Measurements from ENCODE around the gene SCYL1.

DNA sequence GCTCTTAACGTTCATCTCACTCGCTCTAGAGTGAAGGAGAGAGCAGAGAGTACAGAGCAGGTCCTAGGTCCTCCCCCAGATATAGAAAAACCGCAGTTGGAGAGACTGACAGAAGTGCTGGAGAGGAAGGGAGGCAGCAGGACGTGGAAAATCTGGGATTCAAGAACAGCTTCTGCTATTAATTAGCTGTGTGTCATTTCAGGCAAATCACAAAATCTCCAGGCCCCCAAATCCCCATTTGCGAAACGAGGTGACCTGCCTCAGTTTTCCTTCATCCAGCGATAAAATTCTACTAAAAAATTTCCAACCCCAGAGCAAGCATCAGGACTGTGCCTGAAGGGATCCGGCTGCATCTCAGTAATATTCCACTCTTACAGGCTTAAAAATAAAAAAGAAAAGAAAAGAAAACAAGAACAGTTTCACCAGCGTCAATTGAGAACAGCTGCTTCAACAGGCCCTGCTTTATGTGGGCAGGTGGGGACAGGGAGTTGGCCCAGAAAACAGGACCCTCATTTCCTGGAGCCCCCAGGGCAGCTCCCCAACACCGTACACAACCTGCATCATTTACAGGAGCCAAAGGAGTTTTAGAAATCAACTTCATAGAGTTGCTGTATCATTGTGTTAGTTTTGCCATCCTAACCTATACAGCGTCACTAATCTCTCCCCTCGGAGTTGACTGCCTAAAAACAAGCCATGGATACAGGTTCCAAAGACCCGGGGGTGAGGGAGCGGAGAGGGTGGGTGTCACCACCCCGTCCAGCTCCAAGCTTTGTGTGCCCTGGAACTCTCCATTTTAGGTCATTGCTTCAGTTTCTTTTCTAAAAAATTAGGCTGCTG, 28.4 kb upstream of the SCYL1 start:
- TF ChIP-seq, protein P1, sequence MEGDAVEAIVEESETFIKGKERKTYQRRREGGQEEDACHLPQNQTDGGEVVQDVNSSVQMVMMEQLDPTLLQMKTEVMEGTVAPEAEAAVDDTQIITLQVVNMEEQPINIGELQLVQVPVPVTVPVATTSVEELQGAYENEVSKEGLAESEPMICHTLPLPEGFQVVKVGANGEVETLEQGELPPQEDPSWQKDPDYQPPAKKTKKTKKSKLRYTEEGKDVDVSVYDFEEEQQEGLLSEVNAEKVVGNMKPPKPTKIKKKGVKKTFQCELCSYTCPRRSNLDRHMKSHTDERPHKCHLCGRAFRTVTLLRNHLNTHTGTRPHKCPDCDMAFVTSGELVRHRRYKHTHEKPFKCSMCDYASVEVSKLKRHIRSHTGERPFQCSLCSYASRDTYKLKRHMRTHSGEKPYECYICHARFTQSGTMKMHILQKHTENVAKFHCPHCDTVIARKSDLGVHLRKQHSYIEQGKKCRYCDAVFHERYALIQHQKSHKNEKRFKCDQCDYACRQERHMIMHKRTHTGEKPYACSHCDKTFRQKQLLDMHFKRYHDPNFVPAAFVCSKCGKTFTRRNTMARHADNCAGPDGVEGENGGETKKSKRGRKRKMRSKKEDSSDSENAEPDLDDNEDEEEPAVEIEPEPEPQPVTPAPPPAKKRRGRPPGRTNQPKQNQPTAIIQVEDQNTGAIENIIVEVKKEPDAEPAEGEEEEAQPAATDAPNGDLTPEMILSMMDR (IDR thresholded peaks at IDR 0.05): no peak
- TF ChIP-seq EZH2phosphoT487 (IDR thresholded peaks at IDR 0.05) (no peak), EZH2 (IDR thresholded peaks at IDR 0.05) (no peak)

Data from neural progenitor cell (in vitro differentiated cells).